Sigmoid colon (tissue), 7 donors: ENCODE measurements around the gene RHO. TPM values are rescaled to one million over a fixed set of nuclear protein-coding genes. Genes with fewer than 3 reads are reported as not detected.

Experiments used
- DNase-seq: peaks from one replicate; pipeline ENCODE4 v3.0.0-alpha.2; 2019
- H3K27ac ChIP-seq, 4 donors: fragments of 200-600 bp; sonication (generic); one replicate each; pipeline ENCODE4 v1.5.1; 2016 to 2019; ENCODE audit warnings: mild to moderate bottlenecking in 1 of 4
- H3K27me3 ChIP-seq, 3 donors: fragments of 200-600 bp; sonication (generic); one replicate each; pipeline ENCODE4 v1.5.1; 2019; ENCODE audit warnings: mild to moderate bottlenecking in 1 of 3
- H3K36me3 ChIP-seq, 4 donors: fragments of 200-600 bp; sonication (generic); one replicate each; pipeline ENCODE4 v1.5.1; 2016 to 2019
- H3K4me1 ChIP-seq, 4 donors: fragments of 200-600 bp; sonication (generic); one replicate each; pipeline ENCODE4 v1.5.1; 2017 to 2019
- H3K4me3 ChIP-seq, 4 donors: fragments of 200-600 bp; sonication (generic); one replicate each; pipeline ENCODE4 v1.5.1; 2017 to 2019; ENCODE audit warnings: mild to moderate bottlenecking in 2 of 4, moderate library complexity in 1 of 4
- H3K9me3 ChIP-seq, 4 donors: fragments of 200-600 bp in 3 of 4; sonication (generic) in 3 of 4; one replicate each; pipeline versions ENCODE4 v1.5.1 to v1.6.1; 2013 to 2019
- EP300 ChIP-seq, 4 donors: sonication (generic); formaldehyde crosslinking; IDR thresholded peaks; one replicate each; pipeline ENCODE4 v1.6.1; 2017; ENCODE audit warnings: antibody characterized with exemption in 4 of 4
- POLR2A ChIP-seq, 2 donors: fragments of 450-650 bp; IDR thresholded peaks; one replicate each; pipeline ENCODE4 v1.6.1; 2016; ENCODE audit warnings: antibody characterized with exemption in 2 of 2, mild to moderate bottlenecking in 2 of 2, moderate library complexity in 2 of 2
- POLR2AphosphoS5 ChIP-seq, 4 donors: sonication (generic); formaldehyde crosslinking; IDR thresholded peaks; one replicate each; pipeline ENCODE4 v1.6.1; 2017; ENCODE audit warnings: antibody characterized with exemption in 4 of 4
- WGBS, 2 donors: extraction: QIAGEN DNeasy Blood & Tissue Kit; methylation state at CpG; one replicate each; pipeline ENCODE4 v1.1.7; 2013; 5-methylcytosine and 5-hydroxymethylcytosine counted together
- intact Hi-C: fragments of 100-400 bp; cut with DNase I; formaldehyde crosslinking; loops from one replicate; pipeline ENCODE4 v1.15.1; 2023
- polyA plus RNA-seq, 3 donors: library from polyadenylated mRNA; stranded (reverse); fragments of 200-250 nt; gene quantifications; one replicate each; pipeline ENCODE4 v1.2.3, GENCODE V29; 2013
- total RNA-seq, 4 donors: library from RNA; depleted of rRNA; stranded (reverse); fragments of >200 nt; gene quantifications; one replicate each; pipeline ENCODE4 v1.1.0, GENCODE V29; 2016
- TF ChIP-seq, protein P1 (sequence below), 4 experiments: fragments of 450-650 bp in 3 of 4; fragments of 200-600 bp in 1 of 4; IDR thresholded peaks; one replicate each; pipeline ENCODE4 v1.5.1; 2016 to 2019; ENCODE audit warnings: antibody characterized with exemption in 4 of 4, mild to moderate bottlenecking in 3 of 4, moderate library complexity in 2 of 4
- donor health status: healthy with polysubstance abuse.
- donor health status: Bipolar disorder and iron deficiency.
- donor health status: healthy.

The RHO gene
- total and polyA plus RNA-seq, 7 donors: not detected

DNA sequence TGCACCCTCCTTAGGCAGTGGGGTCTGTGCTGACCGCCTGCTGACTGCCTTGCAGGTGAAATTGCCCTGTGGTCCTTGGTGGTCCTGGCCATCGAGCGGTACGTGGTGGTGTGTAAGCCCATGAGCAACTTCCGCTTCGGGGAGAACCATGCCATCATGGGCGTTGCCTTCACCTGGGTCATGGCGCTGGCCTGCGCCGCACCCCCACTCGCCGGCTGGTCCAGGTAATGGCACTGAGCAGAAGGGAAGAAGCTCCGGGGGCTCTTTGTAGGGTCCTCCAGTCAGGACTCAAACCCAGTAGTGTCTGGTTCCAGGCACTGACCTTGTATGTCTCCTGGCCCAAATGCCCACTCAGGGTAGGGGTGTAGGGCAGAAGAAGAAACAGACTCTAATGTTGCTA lies 2.4 kb downstream of the RHO start:
- H3K27me3 ChIP-seq: no peaks in the 10 kb centered on the region
- WGBS, 2 donors: 96% methylated on average over 13 of the region's 13 CpGs
- H3K36me3 ChIP-seq: no peaks in the 10 kb centered on the region
- intact Hi-C loops: no loop called here
- DNase-seq: no peak
- H3K4me1 ChIP-seq: no peaks in the 10 kb centered on the region
- no peaks in the 10 kb centered on the region for H3K9me3 ChIP-seq
- no peak for TF ChIP-seq POLR2A (IDR thresholded peaks at IDR 0.05)
- TF ChIP-seq, protein P1, sequence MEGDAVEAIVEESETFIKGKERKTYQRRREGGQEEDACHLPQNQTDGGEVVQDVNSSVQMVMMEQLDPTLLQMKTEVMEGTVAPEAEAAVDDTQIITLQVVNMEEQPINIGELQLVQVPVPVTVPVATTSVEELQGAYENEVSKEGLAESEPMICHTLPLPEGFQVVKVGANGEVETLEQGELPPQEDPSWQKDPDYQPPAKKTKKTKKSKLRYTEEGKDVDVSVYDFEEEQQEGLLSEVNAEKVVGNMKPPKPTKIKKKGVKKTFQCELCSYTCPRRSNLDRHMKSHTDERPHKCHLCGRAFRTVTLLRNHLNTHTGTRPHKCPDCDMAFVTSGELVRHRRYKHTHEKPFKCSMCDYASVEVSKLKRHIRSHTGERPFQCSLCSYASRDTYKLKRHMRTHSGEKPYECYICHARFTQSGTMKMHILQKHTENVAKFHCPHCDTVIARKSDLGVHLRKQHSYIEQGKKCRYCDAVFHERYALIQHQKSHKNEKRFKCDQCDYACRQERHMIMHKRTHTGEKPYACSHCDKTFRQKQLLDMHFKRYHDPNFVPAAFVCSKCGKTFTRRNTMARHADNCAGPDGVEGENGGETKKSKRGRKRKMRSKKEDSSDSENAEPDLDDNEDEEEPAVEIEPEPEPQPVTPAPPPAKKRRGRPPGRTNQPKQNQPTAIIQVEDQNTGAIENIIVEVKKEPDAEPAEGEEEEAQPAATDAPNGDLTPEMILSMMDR (IDR thresholded peaks at IDR 0.05): no peak
- TF ChIP-seq EP300 (IDR thresholded peaks at IDR 0.05): no peak
- no peak for TF ChIP-seq POLR2AphosphoS5 (IDR thresholded peaks at IDR 0.05)
- no peak overlapping the region for H3K27ac ChIP-seq
- no peak overlapping the region for H3K4me3 ChIP-seq

DNA sequence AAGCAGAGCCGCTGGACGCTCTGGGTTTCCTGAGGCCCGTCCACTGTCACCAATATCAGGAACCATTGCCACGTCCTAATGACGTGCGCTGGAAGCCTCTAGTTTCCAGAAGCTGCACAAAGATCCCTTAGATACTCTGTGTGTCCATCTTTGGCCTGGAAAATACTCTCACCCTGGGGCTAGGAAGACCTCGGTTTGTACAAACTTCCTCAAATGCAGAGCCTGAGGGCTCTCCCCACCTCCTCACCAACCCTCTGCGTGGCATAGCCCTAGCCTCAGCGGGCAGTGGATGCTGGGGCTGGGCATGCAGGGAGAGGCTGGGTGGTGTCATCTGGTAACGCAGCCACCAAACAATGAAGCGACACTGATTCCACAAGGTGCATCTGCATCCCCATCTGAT lies 3.3 kb downstream of the RHO start:
- intact Hi-C loops: no loop called here
- Histone ChIP-seq H3K4me1 (no peaks in the 10 kb centered on the region), H3K4me3 (no peak overlapping the region), H3K9me3 (no peaks in the 10 kb centered on the region), H3K36me3 (no peaks in the 10 kb centered on the region), H3K27ac (no peak overlapping the region), H3K27me3 (no peaks in the 10 kb centered on the region)
- TF ChIP-seq EP300 (IDR thresholded peaks at IDR 0.05): no peak
- TF ChIP-seq POLR2A (IDR thresholded peaks at IDR 0.05): no peak
- no peak for TF ChIP-seq POLR2AphosphoS5 (IDR thresholded peaks at IDR 0.05)
- TF ChIP-seq, protein P1 (IDR thresholded peaks at IDR 0.05): no peak
- no peak for DNase-seq
- 92 to 94% methylated on average over 11 of the region's 11 CpGs for WGBS, 2 donors

DNA sequence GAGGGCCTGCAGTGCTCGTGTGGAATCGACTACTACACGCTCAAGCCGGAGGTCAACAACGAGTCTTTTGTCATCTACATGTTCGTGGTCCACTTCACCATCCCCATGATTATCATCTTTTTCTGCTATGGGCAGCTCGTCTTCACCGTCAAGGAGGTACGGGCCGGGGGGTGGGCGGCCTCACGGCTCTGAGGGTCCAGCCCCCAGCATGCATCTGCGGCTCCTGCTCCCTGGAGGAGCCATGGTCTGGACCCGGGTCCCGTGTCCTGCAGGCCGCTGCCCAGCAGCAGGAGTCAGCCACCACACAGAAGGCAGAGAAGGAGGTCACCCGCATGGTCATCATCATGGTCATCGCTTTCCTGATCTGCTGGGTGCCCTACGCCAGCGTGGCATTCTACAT lies 3.8 kb downstream of the RHO start:
- H3K27me3 ChIP-seq: no peaks in the 10 kb centered on the region
- no peaks in the 10 kb centered on the region for H3K4me1 ChIP-seq
- no peaks in the 10 kb centered on the region for H3K36me3 ChIP-seq
- H3K27ac ChIP-seq: no peak overlapping the region
- 95 to 96% methylated on average over 20 of the region's 20 CpGs for WGBS, 2 donors
- no peak for DNase-seq
- H3K4me3 ChIP-seq: no peak overlapping the region
- TF ChIP-seq POLR2AphosphoS5 (IDR thresholded peaks at IDR 0.05): no peak
- TF ChIP-seq POLR2A (IDR thresholded peaks at IDR 0.05): no peak
- TF ChIP-seq, protein P1 (IDR thresholded peaks at IDR 0.05): no peak
- no peak for TF ChIP-seq EP300 (IDR thresholded peaks at IDR 0.05)
- no peaks in the 10 kb centered on the region for H3K9me3 ChIP-seq
- intact Hi-C loops: no loop called here

DNA sequence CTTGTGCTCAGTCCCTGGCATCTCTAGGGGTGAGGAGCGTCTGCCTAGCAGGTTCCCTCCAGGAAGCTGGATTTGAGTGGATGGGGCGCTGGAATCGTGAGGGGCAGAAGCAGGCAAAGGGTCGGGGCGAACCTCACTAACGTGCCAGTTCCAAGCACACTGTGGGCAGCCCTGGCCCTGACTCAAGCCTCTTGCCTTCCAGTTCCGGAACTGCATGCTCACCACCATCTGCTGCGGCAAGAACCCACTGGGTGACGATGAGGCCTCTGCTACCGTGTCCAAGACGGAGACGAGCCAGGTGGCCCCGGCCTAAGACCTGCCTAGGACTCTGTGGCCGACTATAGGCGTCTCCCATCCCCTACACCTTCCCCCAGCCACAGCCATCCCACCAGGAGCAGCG lies 5.0 kb downstream of the RHO start:
- no peaks in the 10 kb centered on the region for H3K36me3 ChIP-seq
- no peaks in the 10 kb centered on the region for H3K4me1 ChIP-seq
- intact Hi-C loops: no loop called here
- WGBS, 2 donors: 94 to 95% methylated on average over 16 of the region's 16 CpGs
- H3K4me3 ChIP-seq: no peak overlapping the region
- TF ChIP-seq, protein P1 (IDR thresholded peaks at IDR 0.05): no peak
- TF ChIP-seq EP300 (IDR thresholded peaks at IDR 0.05): no peak
- TF ChIP-seq POLR2A (IDR thresholded peaks at IDR 0.05): no peak
- no peak for TF ChIP-seq POLR2AphosphoS5 (IDR thresholded peaks at IDR 0.05)
- DNase-seq: no peak
- H3K9me3 ChIP-seq: no peaks in the 10 kb centered on the region
- H3K27ac ChIP-seq: no peak overlapping the region
- H3K27me3 ChIP-seq: no peaks in the 10 kb centered on the region

DNA sequence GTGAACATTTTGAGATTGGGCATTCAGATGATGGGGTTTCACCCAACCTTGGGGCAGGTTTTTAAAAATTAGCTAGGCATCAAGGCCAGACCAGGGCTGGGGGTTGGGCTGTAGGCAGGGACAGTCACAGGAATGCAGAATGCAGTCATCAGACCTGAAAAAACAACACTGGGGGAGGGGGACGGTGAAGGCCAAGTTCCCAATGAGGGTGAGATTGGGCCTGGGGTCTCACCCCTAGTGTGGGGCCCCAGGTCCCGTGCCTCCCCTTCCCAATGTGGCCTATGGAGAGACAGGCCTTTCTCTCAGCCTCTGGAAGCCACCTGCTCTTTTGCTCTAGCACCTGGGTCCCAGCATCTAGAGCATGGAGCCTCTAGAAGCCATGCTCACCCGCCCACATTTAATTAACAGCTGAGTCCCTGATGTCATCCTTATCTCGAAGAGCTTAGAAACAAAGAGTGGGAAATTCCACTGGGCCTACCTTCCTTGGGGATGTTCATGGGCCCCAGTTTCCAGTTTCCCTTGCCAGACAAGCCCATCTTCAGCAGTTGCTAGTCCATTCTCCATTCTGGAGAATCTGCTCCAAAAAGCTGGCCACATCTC lies 6.1 kb downstream of the RHO start:
- Histone ChIP-seq H3K27ac (no peak overlapping the region), H3K27me3 (no peaks in the 10 kb centered on the region), H3K9me3 (no peaks in the 10 kb centered on the region), H3K36me3 (no peaks in the 10 kb centered on the region), H3K4me3 (no peak overlapping the region), H3K4me1 (no peaks in the 10 kb centered on the region)
- intact Hi-C loops: no loop called here
- DNase-seq: no peak
- 72 to 85% methylated on average over 4 of the region's 4 CpGs for WGBS, 2 donors
- TF ChIP-seq POLR2AphosphoS5 (IDR thresholded peaks at IDR 0.05) (no peak), POLR2A (IDR thresholded peaks at IDR 0.05) (no peak), EP300 (IDR thresholded peaks at IDR 0.05) (no peak)
- TF ChIP-seq, protein P1 (IDR thresholded peaks at IDR 0.05): no peak
